A549 (cell line): ENCODE measurements around the gene FKBP4.

ENCODE experiments used
- CBX2 ChIP-seq: fragments of 200-600 bp; sonication (generic); IDR thresholded peaks from 2 replicates; pipeline ENCODE4 v1.6.1; 2016; ENCODE audit warnings: low read depth, mild to moderate bottlenecking, borderline replicate concordance
- CEBPB ChIP-seq, 2 experiments: fragments of >200 bp in 1 of 2; sonication (Bioruptor Twin) in 1 of 2; formaldehyde crosslinking in 1 of 2; IDR thresholded peaks; 2 replicates each; pipeline ENCODE4 v1.6.1; 2012 to 2016
- CHD4 ChIP-seq: fragments of 200-600 bp; sonication (generic); IDR thresholded peaks from 2 replicates; pipeline ENCODE4 v1.6.1; 2016; ENCODE audit warnings: antibody characterized with exemption, mild to moderate bottlenecking, borderline replicate concordance
- JUN ChIP-seq, 2 experiments: fragments of >200 bp; sonication (Bioruptor Twin); formaldehyde crosslinking; IDR thresholded peaks; 2 replicates in 1 of 2; 3 replicates in 1 of 2; pipeline ENCODE4 v1.6.1; 2016 to 2017
- MAFK ChIP-seq: fragments of 450-650 bp; IDR thresholded peaks from 2 replicates; pipeline ENCODE4 v1.6.1; 2014; ENCODE audit not compliant: partially characterized antibody
- MAZ ChIP-seq: fragments of 150-350 bp; IDR thresholded peaks from 2 replicates; pipeline ENCODE4 v1.6.1; 2014; ENCODE audit warnings: antibody characterized with exemption, low read depth, low read length, borderline replicate concordance
- POLR2A ChIP-seq: IDR thresholded peaks from 2 replicates; pipeline ENCODE4 v1.6.1; 2012; ENCODE audit warnings: mild to moderate bottlenecking, low read length
- RAD21 ChIP-seq, 2 experiments: fragments of >200 bp in 1 of 2; sonication (Bioruptor Twin) in 1 of 2; formaldehyde crosslinking in 1 of 2; IDR thresholded peaks in 1 of 2; conservative IDR thresholded peaks in 1 of 2; 2 replicates in 1 of 2; 3 replicates in 1 of 2; pipeline ENCODE4 v1.6.1; 2012 to 2018; ENCODE audit warnings: inconsistent platforms in 1 of 2
- RFX5 ChIP-seq: fragments of 450-650 bp; IDR thresholded peaks from 2 replicates; pipeline ENCODE4 v1.7.1; 2014; ENCODE audit warnings: antibody characterized with exemption, mild to moderate bottlenecking, moderate library complexity
- SREBF2 ChIP-seq: fragments of 450-650 bp; IDR thresholded peaks from 2 replicates; pipeline ENCODE4 v1.6.1; 2014; ENCODE audit warnings: mild to moderate bottlenecking, moderate library complexity
- TF ChIP-seq, protein P1 (sequence below): fragments of >200 bp; sonication (Bioruptor Twin); formaldehyde crosslinking; IDR thresholded peaks from 3 replicates; pipeline ENCODE4 v1.5.1; 2016
- TF ChIP-seq, protein P2 (sequence below): IDR thresholded peaks from 2 replicates; pipeline ENCODE4 v1.6.1; 2012
- TF ChIP-seq, protein P3 (sequence below): fragments of 200-600 bp; sonication (generic); IDR thresholded peaks from 2 replicates; pipeline ENCODE4 v1.6.1; 2016; ENCODE audit warnings: antibody characterized with exemption, mild to moderate bottlenecking, moderate library complexity

DNA sequence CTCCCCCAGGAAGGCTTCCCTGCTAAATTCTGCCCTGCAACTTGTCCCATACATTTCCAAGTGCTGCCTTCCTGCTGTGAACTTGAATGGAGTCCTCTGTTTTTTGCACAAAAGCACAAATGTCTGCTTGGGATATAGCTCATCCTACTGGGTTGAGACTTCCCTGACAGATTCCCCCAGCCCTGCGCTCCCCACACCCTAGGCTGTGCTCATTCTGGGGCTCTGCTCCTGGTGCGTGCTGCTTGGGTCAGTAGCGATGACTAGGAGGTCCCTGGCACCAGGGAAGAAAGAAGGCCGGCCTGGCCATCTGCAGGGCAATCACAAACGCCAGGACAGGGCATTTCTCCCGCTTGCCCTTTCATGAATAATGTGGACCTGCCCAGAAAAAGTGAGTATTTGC lies 29.2 kb upstream of the FKBP4 start:
- TF ChIP-seq, protein P1, sequence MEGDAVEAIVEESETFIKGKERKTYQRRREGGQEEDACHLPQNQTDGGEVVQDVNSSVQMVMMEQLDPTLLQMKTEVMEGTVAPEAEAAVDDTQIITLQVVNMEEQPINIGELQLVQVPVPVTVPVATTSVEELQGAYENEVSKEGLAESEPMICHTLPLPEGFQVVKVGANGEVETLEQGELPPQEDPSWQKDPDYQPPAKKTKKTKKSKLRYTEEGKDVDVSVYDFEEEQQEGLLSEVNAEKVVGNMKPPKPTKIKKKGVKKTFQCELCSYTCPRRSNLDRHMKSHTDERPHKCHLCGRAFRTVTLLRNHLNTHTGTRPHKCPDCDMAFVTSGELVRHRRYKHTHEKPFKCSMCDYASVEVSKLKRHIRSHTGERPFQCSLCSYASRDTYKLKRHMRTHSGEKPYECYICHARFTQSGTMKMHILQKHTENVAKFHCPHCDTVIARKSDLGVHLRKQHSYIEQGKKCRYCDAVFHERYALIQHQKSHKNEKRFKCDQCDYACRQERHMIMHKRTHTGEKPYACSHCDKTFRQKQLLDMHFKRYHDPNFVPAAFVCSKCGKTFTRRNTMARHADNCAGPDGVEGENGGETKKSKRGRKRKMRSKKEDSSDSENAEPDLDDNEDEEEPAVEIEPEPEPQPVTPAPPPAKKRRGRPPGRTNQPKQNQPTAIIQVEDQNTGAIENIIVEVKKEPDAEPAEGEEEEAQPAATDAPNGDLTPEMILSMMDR = no peak
- no peak for TF ChIP-seq POLR2A
- no peak for TF ChIP-seq SREBF2
- TF ChIP-seq, protein P2, sequence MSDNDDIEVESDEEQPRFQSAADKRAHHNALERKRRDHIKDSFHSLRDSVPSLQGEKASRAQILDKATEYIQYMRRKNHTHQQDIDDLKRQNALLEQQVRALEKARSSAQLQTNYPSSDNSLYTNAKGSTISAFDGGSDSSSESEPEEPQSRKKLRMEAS = no peak
- TF ChIP-seq RAD21 (conservative IDR thresholded peaks at IDR 0.05 in 1 of 2, IDR thresholded peaks at IDR 0.05 in 1 of 2) = no peak
- no peak for TF ChIP-seq CEBPB (IDR thresholded peaks at IDR 0.05)
- TF ChIP-seq, protein P3, sequence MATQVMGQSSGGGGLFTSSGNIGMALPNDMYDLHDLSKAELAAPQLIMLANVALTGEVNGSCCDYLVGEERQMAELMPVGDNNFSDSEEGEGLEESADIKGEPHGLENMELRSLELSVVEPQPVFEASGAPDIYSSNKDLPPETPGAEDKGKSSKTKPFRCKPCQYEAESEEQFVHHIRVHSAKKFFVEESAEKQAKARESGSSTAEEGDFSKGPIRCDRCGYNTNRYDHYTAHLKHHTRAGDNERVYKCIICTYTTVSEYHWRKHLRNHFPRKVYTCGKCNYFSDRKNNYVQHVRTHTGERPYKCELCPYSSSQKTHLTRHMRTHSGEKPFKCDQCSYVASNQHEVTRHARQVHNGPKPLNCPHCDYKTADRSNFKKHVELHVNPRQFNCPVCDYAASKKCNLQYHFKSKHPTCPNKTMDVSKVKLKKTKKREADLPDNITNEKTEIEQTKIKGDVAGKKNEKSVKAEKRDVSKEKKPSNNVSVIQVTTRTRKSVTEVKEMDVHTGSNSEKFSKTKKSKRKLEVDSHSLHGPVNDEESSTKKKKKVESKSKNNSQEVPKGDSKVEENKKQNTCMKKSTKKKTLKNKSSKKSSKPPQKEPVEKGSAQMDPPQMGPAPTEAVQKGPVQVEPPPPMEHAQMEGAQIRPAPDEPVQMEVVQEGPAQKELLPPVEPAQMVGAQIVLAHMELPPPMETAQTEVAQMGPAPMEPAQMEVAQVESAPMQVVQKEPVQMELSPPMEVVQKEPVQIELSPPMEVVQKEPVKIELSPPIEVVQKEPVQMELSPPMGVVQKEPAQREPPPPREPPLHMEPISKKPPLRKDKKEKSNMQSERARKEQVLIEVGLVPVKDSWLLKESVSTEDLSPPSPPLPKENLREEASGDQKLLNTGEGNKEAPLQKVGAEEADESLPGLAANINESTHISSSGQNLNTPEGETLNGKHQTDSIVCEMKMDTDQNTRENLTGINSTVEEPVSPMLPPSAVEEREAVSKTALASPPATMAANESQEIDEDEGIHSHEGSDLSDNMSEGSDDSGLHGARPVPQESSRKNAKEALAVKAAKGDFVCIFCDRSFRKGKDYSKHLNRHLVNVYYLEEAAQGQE = no peak
- TF ChIP-seq CBX2 = no peak
- TF ChIP-seq MAFK = no peak
- no peak for TF ChIP-seq RFX5
- TF ChIP-seq JUN (IDR thresholded peaks at IDR 0.05) = no peak
- no peak for TF ChIP-seq MAZ
- TF ChIP-seq CHD4 = no peak
